Stimulated activated CD8-positive, alpha-beta memory T cell treated with anti-CD3 and anti-CD28 coated beads, Interleukin-12 subunit alpha, Interleukin-12 subunit beta, amount 100 ng/mL, for 24 hours (primary cell): ENCODE data around the gene MOCOS.

Experiments used
- DNase-seq: peaks from one replicate; pipeline ENCODE4 v3.0.0-alpha.2; 2020; ENCODE audit errors: extremely low read depth

MOCOS gene

DNA sequence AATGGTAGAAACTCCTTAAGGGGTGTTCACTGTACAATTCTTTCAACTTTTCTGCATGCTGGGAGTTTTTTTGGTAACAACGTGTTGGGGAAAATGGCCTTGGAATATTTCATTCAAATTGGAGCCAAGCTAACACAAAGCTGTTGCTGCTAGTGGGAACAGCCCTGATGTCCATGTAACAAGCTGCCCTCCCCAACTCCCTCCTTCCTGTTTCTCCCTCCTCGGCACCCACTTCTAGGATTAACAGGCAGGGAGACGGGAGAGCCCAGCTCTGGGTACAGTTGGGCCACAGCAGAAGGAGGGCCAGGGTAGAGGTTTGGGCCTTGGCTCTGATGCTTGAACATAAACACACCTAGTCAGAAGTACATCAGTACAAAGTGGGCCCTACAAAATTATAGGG lies 9.4 kb upstream of the MOCOS start:
- DNase-seq: no peak

- no peak for DNase-seq
Measured at GRCh38 chr18:36179562-36180355, 7.5 kb upstream of the MOCOS start.

GRCh38 chr18:36181441-36181840 lies 5.9 kb upstream of the MOCOS start:
- DNase-seq: no peak

DNA sequence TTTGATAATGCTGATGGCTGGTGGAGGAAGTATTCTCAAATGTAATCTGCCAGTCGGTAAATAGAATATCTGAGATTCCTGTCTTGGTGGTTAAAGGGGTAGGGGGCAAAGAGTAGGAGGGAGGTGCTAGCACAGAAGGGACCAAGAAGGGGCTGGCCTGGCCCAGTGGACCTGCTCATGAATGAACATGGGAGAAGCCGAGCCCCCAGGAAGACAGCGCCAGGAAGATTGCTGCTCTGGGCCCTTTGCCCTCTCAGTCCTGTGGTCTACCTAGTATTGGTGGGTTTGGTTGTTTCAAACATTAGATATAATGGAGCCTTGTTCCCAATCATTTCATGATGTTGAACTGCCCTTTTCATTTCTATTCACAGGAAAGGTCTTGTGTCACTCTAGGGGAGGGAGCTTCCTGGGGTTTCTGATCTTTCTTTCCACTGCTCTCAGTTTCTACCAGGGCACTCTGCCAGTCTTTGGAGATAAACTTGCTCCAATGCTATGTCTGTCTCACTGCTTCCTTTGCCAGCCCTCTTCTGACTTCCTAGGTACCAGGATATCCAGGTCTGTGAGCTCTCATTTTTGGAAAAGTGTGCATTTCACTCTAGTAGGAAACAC lies 5.3 kb upstream of the MOCOS start:
- DNase-seq: no peak

DNA sequence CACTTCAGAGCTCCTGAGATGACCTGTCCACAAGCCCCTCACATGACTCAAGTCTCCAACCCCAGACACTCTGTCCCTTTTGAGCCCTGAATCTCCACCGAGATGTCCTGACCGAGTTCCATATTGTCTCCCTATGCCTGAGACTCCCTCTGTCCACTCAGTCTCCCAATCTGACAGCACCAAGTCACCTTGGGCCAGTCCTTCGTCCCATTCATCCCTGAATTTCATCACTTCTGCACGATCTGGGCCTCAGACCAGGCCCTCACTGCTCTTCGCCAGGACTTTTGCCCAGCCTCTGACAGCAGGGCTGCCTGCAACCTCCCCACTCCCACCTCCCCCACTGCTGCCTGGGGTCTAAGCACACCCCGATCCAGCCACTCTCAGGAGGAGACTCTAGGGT lies 4.3 kb upstream of the MOCOS start:
- DNase-seq: no peak

DNA sequence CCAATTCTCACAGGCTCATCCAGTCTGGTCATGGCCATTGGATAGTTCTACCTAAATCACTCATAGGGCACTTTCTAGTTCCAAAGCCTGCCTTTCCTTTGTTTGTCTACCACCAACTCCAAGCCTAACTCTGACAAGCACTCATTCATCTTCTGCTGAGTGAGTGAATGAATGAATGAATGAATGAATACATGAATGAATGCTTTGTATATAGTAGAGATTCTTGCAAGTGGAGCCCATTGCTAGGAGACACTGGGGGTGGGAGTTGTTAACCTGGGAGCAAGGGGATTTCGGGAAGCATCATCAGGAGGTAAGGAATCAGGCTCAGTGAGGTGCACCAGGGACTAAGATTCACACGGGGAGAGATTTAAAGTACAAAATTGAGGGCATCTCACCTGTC lies 3.3 kb upstream of the MOCOS start:
- DNase-seq: no peak

DNA sequence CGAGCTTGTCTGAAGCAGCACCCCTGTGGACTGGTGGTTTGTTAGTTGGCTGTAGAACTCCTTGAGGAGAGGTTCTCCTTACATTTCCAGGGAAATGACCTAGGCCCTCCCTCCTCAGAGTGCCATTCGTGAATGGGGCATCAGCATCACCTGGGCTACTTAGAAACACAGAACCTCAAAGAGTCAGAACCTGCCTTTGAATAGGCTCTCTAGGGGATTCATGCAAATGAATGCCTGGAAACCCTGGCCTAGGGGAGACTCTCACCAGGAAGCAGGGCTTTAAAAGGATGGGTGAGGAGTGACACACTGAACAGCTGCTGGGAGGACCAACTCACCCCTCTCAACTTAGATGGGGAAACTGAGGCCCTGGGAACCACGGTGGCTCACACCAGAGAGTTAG lies 2.1 kb upstream of the MOCOS start:
- DNase-seq: no peak

- DNase-seq: no peak
Measured at GRCh38 chr18:36185901-36186460, 1.3 kb upstream of the MOCOS start.

DNA sequence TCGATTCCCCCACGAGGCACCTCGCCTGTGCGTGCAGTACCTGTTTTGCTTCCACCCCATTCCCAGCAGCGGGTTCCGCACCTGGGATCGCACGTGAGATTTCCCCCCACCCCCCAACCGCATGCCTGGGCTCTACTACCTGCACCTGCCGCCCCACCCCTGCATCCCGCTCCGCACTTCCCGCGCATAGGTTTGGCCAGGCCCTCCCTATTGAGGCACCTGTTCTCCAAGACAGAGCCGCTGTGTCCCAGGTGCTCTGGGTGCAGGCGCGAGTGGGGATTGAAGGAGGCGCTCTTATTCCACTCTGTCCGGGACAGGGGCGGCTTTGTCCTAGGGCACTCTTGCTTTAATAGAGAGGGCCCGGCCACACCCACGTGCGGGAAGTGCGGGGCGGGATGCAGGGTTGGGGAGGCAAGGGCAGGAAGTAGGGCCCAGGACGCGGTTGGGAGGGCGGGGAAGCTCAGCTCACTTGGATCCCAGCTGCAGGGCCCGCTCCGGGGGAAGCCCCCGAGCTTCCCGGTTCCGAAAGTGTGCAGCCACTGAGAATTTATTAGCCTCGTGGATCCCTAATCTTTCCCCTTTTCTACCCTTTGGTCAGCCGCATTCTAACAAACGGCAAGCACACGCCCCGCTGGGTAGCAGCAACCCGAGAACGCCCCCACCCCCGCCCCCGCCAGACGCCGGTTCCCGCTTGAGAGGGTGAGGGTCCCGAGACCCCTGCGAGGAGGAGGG lies 670 bp upstream of the MOCOS start:
- no peak for DNase-seq

DNA sequence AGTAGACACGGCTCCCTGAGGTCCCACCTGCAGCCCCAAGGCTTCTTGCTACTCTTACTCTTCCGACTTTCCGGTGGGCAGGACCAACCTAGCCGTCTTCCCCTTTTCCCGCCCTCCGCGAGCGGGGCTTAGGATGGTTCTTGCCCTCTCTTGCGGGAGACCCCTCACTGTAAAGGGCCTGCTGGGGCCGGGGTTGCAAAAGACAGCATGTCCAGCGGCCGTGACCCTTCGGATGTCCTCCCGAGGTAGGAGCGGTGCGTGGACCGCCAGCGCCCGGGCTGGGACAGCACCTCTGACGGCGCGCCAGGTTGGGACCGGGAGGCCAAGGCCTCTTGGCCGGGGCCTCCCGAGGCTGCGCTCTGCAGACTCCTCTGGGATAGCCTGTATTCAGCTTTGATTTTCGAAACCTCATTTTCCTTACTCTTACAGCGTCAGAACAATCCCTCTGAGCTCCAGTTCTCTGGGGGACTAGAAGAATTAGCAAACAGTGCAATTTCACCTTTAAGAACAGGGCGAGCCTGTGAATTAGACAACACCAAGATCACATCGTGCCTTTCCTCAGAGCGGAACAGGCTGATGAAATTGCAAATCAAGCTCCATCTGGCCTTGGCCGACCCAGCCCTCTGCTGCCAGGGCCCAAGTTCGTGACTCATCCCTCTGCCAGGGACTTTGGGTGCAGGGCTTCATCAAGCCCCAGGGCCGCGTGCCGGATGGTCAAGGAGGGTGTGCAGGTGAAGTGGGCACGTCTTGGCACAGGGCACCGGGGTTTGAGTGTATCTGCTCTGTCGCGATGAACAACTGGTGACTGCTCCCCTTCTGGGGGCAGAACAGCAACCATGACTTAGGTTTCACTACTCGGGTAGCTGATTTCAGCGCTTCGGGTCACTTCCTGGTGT lies 777 bp downstream of the MOCOS start:
- no peak for DNase-seq

DNA sequence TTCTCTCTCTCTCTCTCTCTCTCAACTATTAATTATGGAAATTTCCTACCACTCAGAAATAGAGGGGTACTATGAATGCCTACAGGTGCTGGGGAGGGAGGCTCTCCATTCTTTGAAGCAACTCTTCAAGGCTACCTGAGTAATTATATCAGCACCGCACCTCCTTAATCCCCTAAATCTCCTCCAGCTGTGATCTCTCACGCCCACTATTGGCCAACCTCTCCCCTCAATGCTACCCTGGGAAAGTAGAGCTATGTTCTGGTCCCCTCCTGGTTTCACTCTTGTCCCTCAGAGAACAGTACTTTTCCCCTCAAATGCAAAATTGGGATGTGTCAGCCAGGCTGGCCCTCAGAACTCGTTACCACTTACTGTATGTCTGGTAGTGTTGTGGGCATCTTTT lies 1.6 kb downstream of the MOCOS start:
- DNase-seq: no peak

DNA sequence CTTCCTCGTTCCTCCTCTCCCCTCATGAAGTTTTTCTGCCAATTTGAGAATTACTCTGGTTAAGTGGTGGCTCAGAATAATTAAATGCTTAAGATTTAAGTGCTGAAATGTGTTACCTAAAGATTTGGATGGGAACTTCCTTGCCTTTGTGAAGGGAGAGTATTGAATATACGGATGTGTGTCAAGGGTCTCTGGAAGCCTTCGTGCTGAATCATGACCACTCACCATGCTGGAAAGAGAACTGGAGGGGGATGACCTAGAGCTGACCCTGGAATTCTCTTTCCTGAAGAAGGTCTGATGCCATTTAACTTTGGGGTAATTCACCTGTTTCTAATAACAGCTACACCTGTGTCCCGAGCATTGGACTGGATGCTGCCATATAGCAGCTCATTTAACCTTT lies 2.2 kb downstream of the MOCOS start:
- DNase-seq: no peak

GRCh38 chr18:36191286-36191685 lies 4.0 kb downstream of the MOCOS start:
- no peak for DNase-seq

DNA sequence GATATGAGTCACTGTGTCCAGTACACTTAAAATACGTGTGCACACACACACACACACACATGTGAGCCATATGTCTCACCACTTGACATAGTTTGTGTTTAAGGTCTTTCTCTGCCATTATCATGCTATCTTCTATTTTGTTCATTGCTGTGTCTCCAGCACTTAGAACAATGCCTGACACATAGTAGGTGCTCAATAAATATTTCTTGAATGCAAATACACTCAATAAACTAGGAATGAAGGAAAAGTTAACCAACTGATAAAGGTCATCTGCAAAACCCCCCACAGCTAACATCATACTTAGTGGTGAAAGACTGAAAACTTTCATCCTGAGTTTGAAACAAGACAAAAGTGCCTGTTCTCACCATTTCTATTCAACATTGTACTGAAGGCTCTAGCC lies 4.4 kb downstream of the MOCOS start:
- no peak for DNase-seq

DNA sequence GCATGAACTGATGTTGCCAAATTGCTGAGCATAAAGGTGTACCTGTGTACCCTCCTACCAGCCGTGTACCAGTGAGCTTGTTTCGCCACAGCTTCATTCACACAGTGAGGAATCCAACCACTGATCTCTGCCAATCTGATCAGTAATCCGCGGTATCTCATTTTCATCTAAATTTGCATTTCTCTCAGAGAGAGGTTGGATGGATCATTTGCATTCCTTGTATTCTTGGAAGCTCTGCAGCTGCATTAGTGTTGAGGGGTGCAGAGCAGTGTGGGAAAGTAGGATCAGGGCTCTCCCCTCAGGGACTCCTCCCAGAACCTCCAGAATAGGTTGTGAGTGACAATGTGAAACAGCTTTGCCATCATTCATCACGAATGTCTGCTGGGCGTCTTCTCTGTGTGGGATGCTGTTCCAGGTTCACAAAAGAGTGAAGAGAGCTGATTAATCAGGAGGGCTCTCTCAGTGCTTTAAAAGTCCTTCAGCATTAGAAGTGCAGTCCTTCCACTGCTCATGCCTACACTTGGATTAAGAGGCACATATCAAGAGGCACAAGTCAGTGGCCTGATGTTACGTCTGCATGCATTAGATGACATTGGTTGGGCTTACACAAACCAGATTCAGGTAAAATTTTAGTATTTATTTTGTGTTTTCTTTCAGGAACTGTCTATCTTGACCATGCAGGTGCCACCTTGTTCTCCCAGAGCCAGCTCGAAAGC lies 7.5 kb downstream of the MOCOS start:
- DNase-seq: no peak

GRCh38 chr18:36195427-36196122 lies 8.3 kb downstream of the MOCOS start:
- DNase-seq: no peak

DNA sequence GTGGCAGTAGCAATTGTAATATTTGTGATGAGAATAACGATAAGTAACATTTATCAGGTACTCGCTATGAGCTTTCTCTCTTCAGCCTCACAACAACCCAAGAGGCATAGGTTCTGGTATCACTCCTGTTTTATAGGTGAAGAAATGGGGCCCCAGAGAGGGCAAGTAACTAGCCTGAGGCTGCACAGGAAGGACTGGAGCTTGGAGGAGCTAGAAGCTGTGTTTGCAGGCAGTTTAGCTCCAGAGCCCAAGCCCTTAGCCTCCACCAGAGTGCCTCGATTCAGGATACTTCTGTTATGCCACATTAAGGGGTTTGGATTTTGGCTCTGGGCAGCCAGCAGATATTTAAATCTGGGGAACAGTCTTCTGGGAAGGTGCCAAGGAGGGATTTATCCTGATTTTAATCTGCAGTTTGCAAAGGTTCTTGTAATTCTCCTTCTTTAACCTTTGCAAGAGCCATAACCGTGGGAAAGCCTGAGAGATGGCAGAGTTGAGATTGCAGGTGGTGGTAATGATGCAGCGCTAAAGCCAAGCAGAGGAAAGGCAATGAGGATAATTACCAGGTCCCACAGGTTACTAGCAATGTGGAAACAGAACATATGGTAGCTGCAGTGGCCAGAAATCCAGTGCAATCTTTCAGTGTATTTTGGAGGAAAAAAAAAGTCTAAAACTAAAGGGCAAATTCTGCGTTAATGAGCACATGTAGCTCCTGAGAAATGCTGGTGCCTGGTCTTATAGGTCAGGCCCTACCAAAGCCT lies 9.1 kb downstream of the MOCOS start:
- DNase-seq: no peak

GRCh38 chr18:36197511-36198166 lies 10.3 kb downstream of the MOCOS start:
- no peak for DNase-seq

DNA sequence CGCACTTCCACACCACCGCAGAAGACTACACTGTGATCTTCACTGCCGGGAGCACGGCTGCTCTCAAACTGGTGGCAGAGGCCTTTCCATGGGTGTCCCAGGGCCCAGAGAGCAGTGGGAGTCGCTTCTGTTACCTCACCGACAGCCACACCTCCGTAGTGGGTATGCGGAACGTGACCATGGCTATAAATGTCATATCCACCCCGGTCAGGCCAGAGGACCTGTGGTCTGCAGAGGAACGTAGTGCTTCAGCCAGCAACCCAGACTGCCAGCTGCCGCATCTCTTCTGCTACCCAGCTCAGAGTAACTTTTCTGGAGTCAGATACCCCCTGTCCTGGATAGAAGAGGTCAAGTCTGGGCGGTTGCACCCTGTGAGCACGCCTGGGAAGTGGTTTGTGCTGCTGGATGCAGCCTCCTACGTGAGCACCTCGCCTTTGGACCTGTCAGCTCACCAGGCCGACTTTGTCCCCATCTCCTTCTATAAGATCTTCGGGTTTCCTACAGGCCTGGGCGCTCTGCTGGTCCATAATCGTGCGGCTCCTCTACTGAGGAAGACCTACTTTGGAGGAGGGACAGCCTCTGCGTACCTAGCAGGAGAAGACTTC lies 12.5 kb downstream of the MOCOS start:
- no peak for DNase-seq
